ENCODE measurements around the gene TMEM184A.
A peak's percentile ranks its signal among the peaks of the same experiment; 100 is the strongest.

The TMEM184A gene

GRCh38 chr7:1555813-1556543, at the start of gene TMEM184A:
Gene TMEM184A (minus strand): TSS chr7:1556205. CDS start chr7:1555484, 721 bp downstream.
- no peak for DNase-seq

DNA sequence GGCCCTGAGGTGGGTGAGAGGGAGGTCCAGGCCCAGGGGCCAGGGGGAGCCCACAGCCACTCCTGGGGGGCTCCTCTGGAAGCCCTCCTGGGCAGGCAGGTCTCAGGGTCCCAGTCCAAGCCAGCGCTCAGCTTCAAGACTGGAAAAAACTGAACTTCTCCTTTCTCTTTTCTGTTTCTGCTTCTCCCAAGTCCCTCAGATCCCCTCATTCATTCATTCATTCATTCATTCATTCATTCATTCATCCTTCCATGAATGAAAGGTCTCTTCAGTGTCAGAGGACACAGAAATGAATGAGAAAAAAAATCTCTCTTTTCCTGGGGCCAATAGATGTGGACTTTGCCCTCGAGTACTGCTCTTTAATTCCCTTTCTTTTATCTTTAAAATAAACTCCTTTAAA, 48.4 kb upstream of the TMEM184A start:
- DNase-seq = no peak

DNA sequence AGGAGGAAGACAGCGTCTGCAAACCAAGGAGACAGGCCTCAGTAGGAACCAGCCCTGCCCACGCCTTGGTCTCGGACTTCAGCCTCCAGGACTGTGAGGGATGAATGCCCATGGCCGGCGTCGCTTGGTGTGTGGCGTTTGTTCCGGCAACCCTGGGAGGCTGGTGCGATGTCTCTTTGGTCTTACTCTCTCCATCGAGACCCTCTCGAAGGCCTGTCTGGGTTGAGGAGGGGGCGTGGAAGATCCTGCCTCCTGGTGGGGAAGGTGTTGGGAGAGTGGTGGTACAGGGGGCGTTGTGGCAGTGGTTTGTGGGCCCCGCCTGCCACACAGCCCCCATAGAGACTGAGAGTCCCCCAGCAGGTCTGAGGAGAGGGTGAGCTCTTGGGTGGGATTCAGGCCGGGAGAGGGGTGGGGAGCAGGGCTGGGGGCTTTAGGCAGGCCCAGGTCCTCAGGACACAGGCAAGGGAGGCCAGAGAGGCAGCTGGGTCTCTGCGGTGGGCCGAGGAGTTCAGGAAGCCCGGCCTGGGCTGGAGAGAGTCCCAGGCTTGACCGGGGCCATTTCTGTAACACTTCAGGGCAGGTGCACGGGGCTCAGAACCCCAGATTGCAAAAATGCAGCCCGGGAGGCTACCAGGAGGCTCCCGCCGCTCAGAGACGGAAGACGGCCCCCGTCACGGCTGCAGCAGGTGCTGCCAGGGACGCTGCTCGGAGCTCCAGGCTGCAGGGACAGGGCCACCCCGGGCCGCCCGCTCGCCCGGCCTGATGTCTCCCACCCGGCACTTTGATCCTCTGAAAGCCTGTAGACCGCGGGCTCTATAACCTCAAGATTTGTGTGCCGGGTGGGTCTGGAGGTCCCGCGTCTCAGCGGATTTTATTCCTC, 47.6 kb upstream of the TMEM184A start:
- DNase-seq = no peak

- DNase-seq = no peak
These were observed 46.4 kb upstream of the TMEM184A start for GRCh38 chr7:1602386-1602785.

DNA sequence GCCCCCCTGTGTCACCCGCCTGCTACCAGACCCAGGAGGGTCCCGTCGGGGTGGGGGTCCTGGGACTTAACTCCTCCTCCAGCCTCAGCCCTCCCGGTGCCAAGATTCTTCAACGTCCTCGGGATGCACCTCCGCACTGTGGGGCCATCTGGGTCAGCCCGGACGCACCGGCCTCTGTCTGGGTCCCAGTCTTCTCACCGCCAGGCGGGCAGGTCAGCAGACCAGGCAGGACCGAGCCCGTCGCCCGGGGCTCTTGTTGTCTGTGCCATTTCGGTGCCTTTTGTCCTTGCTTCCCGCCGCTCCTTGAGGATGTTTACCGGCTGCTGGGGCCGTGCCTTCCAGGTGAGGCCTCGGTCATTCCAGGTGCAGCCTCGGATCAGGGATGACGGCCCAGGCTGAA, 46.0 kb upstream of the TMEM184A start:
- no peak for DNase-seq

DNA sequence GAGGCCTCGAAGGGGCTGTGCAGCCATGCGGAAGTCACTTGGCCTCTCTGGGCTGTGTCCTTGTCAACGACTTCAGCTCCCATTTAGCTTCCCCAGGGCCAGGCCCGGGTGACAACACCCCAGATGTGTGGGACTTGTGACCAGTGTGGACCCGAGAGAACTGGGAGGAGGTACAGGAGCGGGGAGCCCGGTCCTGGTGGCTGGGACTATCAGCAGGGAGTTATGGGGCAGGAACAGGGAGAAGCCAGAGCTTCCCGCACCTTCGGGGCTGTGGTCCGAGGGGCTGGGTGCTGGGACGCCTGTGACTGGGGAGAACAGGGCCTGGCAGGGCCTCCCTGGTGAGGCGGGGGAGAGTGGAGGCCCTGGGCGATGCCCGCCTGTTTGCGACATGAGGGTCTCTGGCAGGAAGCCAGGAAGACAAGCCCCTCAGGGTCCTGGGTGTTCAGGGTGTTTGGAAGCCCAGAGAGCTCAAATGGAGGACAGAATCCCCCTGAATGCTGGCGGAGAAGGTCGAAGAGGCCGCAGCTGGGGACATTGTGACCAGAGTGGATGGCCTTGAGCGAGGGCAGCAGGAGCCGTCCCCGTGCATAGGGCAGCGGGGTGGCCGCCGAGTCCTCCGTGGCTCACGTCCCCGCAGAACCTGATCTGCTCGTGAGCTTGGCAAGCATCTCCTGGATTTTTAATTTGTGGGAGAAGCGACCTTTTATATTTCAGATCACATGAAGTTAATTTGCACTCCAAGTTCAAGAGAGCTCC, 43.8 kb upstream of the TMEM184A start:
- no peak for DNase-seq

GRCh38 chr7:1598961-1599639, 43.1 kb upstream of the TMEM184A start:
- no peak for DNase-seq

GRCh38 chr7:1598286-1598685, 42.3 kb upstream of the TMEM184A start:
- DNase-seq = no peak

GRCh38 chr7:1597791-1598190, 41.8 kb upstream of the TMEM184A start:
- no peak for DNase-seq

DNA sequence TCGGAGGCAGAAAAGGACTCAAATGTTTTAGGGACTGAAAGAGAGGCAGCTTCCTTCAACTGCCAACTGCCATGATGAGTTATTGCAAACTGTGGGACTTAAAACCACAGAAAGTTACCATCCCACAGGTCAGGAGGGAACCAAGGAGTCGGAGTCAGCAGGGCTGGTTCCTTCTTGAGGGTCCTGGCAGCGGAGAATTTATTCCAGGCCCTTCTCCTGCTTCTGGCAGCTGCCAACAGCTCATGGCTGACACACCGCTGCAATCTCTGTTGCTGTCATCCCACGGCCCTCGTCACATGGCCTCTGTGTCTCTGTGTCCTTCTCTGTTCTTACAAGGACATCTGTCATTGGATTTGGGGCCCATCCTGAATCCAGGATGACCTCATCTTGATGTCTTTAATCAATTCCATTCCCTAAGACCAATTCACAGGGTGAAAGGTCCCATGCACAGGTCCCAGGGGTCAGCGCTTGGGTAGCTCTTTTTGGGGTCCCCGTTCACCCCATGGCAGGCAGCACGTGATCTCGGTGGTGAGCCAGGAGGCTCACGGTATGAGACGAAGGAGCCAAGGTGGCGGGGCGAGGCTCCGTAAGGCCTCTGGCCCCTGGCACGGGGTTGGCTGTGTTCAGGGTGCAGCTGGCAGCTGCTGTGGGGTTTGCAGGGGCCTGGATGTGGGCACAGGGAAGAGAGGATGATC, 41.2 kb upstream of the TMEM184A start:
- DNase-seq = peak in 2 of 3 donors; percentile 10 to 16

DNA sequence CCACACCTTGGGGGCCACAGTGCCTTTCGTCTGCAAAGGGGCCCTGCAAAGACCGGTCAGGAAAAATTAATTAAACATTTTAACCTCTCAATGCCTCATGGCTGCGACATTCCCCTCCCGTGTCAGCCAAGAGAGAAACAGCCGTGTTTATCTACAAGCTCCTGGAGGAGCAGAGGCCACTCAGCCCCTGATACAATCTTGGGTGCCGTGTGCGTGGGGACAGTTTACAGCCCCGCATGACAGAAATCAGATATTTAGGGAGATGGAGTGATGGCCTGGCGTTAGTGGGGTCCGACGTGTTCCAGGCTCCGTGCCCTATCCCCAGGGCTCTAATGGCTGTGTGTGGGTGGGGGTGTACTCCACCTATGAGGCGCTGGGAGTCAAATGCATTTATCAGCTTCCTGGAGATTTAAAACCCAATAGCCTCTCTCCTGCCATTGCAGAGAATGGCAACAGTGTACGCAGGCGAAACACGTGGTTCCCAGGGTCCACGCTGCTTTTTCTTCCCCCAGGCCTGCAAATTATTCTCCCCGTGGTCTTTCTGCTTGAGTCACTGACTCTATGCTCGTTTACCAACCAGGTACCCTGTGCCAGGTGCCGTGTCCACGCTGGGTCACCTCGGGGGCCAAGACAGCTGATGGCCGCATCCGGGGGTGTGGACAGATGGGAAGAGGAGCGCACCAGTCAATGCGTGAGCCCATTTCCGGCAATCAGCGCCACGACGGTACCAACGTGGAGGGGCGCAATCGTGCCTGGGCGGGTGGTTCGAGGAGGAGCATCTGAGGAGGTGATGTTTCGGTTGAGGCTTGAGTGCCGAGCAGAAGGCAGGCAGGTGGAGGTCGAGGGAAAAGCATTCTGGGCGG, 40.4 kb upstream of the TMEM184A start:
- DNase-seq = no peak

DNA sequence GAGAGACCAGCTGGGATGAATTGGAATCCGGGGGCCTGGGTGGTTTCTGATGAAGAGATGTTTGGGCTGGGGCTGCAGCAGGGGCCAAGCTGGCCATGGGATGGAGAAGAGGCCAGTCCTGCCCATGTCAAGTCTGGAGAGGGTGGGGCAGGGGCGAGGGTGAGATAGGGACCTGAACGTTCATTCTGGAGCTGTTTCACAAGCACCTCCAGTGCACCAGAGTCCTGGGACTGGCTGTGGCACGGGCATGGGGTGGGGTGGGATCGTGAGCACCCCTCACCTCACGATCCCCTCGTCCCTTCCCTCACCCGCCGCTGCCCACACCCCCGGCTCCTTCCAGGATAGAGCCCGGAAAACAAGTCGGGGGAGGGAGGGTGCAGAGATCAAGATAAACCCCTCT, 39.6 kb upstream of the TMEM184A start:
- no peak for DNase-seq

GRCh38 chr7:1595027-1595426, 39.0 kb upstream of the TMEM184A start:
- DNase-seq = no peak

DNA sequence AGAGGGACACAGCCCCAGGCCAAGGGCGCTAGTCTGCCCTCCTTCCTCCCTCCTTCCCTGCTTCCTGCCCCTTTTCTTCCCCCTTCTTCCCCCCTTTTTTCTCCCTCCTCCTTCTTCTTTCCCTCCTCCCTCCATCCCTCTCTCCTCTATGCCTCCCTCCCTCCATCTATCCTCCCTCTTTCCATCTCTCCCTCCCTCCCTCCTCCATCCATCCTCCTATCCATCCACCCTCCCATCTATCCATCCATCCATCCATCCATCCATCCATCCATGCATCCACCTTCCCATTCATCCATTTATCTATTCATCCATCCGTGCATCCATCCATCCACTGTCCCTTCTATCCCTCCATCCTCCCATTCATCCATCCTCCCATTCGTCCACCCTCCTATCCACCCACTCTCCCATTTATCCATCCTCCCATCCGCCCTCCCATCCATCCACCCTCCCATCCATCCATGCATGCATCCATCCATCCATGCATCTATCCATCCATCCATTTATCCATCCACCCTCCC, 38.0 kb upstream of the TMEM184A start:
- no peak for DNase-seq

DNA sequence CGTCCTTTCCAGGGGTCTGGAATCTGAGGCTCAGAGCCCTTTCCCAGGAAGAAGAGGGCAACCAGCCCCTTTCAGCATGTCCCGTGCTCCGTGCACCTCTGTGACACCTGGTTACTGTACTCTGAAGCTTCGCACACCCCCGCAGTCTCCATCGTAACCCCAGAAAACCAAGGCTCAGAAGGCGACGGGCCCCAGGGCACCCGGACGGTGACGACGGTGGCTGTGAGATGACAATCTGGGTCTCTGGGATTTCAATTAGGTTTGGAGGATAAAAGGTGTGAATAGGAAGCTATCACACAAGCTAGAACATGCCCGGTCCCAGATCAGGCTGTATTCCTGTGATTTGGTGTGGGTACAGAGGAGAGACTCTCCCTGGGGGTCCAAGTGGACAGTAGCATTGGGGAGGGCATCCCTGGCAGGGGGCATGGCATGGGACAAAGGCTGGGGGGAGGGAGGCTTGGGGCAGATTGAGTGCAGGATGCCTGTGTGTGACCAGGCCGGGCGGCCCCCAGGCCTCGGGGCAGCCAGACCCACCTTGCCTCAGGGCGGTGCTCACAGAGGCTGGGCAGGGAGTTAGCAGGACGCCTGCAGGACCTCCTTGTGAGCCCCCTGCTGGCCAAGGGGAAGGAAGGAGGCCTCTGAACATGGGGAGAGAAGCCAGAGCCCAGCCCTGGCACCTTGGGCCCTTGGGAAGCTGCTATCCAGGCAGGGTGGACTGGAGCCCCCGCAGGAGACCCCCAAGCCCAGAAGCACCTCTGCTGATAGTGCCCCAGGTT, 37.3 kb upstream of the TMEM184A start:
- DNase-seq = peak; percentile 29 to 57 (median 39)

DNA sequence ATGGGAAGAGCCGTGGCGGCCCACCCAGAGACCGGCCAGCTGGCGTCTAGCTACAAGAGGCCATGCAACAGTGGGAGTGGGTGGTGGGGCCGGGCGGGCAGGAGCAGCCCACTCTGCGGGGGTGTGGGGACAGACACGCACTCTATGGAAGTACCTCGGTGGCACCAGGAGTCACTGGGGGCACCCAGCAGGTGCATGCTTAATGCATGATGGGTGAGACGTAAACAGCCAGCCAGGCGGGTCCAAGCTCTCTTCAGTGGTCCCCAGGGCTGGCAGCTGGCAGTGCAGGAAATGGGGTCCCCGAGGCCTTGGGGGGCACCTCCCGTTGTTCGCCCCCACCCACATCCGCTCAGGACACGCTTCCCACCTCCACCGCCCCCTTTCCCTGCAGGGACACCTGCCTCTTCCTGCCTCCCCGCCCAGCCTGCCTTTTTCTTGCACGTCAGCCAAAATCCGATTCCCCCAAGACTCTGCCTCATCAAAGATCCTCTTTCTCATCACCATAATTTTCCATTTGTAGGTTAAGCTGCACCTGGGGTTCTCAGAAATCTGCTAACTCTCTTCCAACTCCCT, 36.4 kb upstream of the TMEM184A start:
- DNase-seq = no peak

GRCh38 chr7:1591876-1592275, 35.9 kb upstream of the TMEM184A start:
- no peak for DNase-seq

DNA sequence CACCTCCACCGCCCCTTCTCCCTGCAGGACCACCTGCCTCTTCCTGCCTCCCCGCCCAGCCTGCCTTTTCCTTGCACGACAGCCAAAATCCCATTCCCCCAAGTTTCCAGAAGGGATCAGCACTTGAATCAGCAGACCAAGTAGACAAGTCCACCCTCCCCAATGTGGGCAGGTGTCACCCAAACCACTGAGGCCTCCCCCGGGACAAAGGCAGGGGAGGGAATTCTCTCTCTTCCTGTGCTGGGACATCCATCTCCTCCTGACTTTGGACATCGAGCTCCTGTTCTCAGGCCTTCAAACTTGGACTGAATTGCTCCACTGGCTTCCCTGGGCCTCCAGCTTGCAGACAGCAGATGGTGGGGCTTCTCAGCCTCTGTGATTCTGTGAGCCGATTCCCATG, 35.4 kb upstream of the TMEM184A start:
- DNase-seq = no peak

- DNase-seq = no peak
These were observed 34.9 kb upstream of the TMEM184A start for GRCh38 chr7:1590887-1591286.

- DNase-seq = no peak
These were observed 34.5 kb upstream of the TMEM184A start for GRCh38 chr7:1590476-1590875.
